SKM-1 (cell line): ENCODE data around the gene ATE1.
"Not testable (repeated sequence)": the region's sequence is repeated elsewhere in the genome, so short reads cannot be mapped to it uniquely, and the experiment has no call there.

ENCODE experiments used
- DNase-seq: peaks from one replicate; lab custom pipeline; 2025; ENCODE audit not compliant: unreplicated experiment; lab: John Stamatoyannopoulos, UW

Gene ATE1

GRCh38 chr10:121796342-121796741 is 131.5 kb downstream of the ATE1 start:
- DNase-seq, result no peak

GRCh38 chr10:121792198-121792597 is 135.6 kb downstream of the ATE1 start:
- DNase-seq, result no peak

- DNase-seq, result no peak
These were observed 136.1 kb downstream of the ATE1 start for GRCh38 chr10:121791761-121792160.

- no peak for DNase-seq
These were observed 139.1 kb downstream of the ATE1 start for GRCh38 chr10:121788717-121789116.

- DNase-seq, result no peak
These were observed 139.7 kb downstream of the ATE1 start for GRCh38 chr10:121788115-121788514.

- no peak for DNase-seq
These were observed 140.7 kb downstream of the ATE1 start for GRCh38 chr10:121787169-121787568.

- no peak for DNase-seq
These were observed 144.0 kb downstream of the ATE1 start for GRCh38 chr10:121783782-121784372.

GRCh38 chr10:121781101-121781500 is 146.7 kb downstream of the ATE1 start:
- DNase-seq, result no peak

- no peak for DNase-seq
These were observed 153.0 kb downstream of the ATE1 start for GRCh38 chr10:121774813-121775212.

GRCh38 chr10:121774404-121774803 is 153.4 kb downstream of the ATE1 start:
- no peak for DNase-seq

GRCh38 chr10:121772884-121773283 is 154.9 kb downstream of the ATE1 start:
- DNase-seq, result no peak

- DNase-seq, result no peak
These were observed 155.4 kb downstream of the ATE1 start for GRCh38 chr10:121772406-121772805.

- no peak for DNase-seq
These were observed 155.9 kb downstream of the ATE1 start for GRCh38 chr10:121771966-121772365.

GRCh38 chr10:121766426-121766825 is 161.4 kb downstream of the ATE1 start:
- no peak for DNase-seq

- DNase-seq, result no peak
These were observed 162.6 kb downstream of the ATE1 start for GRCh38 chr10:121765204-121765603.

- no peak for DNase-seq
These were observed 163.4 kb downstream of the ATE1 start for GRCh38 chr10:121764233-121764942.

- DNase-seq, result not testable (repeated sequence)
These were observed 170.6 kb downstream of the ATE1 start for GRCh38 chr10:121757241-121757640.

GRCh38 chr10:121755496-121755895 is 172.3 kb downstream of the ATE1 start:
- not testable (repeated sequence) for DNase-seq

GRCh38 chr10:121754666-121755065 is 173.2 kb downstream of the ATE1 start:
- no peak for DNase-seq

GRCh38 chr10:121753726-121754476 is 173.9 kb downstream of the ATE1 start:
- DNase-seq, result no peak

GRCh38 chr10:121751191-121751760 is 176.6 kb downstream of the ATE1 start:
- DNase-seq, result no peak
